HepG2 (cell line): Measurements from ENCODE around the gene TBC1D16. TPM values are rescaled to one million over a fixed set of nuclear protein-coding genes. Genes with fewer than 3 reads are reported as not detected.

Experiments used
- CBFB ChIP-seq: sonication (generic); formaldehyde crosslinking; IDR thresholded peaks from 2 replicates; pipeline ENCODE4 v1.4.0; 2020; ENCODE audit warnings: missing genetic modification reagents
- IRF2 ChIP-seq: IDR thresholded peaks from 2 replicates; pipeline ENCODE4 v1.6.1; 2018; ENCODE audit warnings: missing genetic modification reagents, missing compliant biosample characterization
- MXD4 ChIP-seq: IDR thresholded peaks from 2 replicates; pipeline ENCODE4 v1.6.1; 2016; ENCODE audit warnings: mild to moderate bottlenecking, missing biosample characterization, missing genetic modification reagents
- MXI1 ChIP-seq: IDR thresholded peaks from 3 replicates; pipeline ENCODE4 v1.6.1; 2012; ENCODE audit warnings: low read depth, low read length, inconsistent platforms, borderline replicate concordance
- NFE2L1 ChIP-seq: sonication (generic); formaldehyde crosslinking; IDR thresholded peaks from 2 replicates; pipeline ENCODE4 v1.4.0; 2020; ENCODE audit warnings: missing genetic modification reagents, mild to moderate bottlenecking, borderline replicate concordance
- NFRKB ChIP-seq: fragments of 450-650 bp; IDR thresholded peaks from 2 replicates; pipeline ENCODE4 v1.6.1; 2017
- PCBP1 ChIP-seq: fragments of 200-400 bp; formaldehyde crosslinking; IDR thresholded peaks from 2 replicates; pipeline ENCODE4 v1.6.1; 2017; ENCODE audit warnings: mild to moderate bottlenecking, low read depth, low read length, borderline replicate concordance
- RBM22 ChIP-seq: fragments of 200-400 bp; formaldehyde crosslinking; optimal IDR thresholded peaks from 2 replicates; pipeline ENCODE3; 2017; ENCODE audit warnings: mild to moderate bottlenecking, low read length, moderate library complexity
- REL ChIP-seq: sonication (generic); formaldehyde crosslinking; conservative IDR thresholded peaks from 2 replicates; pipeline ENCODE4 v1.8.0; 2022; ENCODE audit warnings: mild to moderate bottlenecking, missing genetic modification reagents, moderate library complexity
- TGIF2 ChIP-seq: IDR thresholded peaks from 2 replicates; pipeline ENCODE4 v1.6.1; 2016; ENCODE audit warnings: control low read depth, missing compliant biosample characterization
- ZFP36L2 ChIP-seq: sonication (generic); formaldehyde crosslinking; IDR thresholded peaks from 2 replicates; pipeline ENCODE4 v1.4.0; 2020; ENCODE audit warnings: missing genetic modification reagents
- ZNF121 ChIP-seq: sonication (generic); formaldehyde crosslinking; IDR thresholded peaks from 2 replicates; pipeline ENCODE4 v1.5.0; 2020; ENCODE audit warnings: mild to moderate bottlenecking, missing genetic modification reagents
- ZNF234 ChIP-seq: sonication (generic); formaldehyde crosslinking; conservative IDR thresholded peaks from 2 replicates; pipeline ENCODE4 v1.5.1; 2020; ENCODE audit warnings: mild to moderate bottlenecking, missing genetic modification reagents
- ZNF414 ChIP-seq: sonication (generic); formaldehyde crosslinking; IDR thresholded peaks from 2 replicates; pipeline ENCODE4 v1.5.0; 2020; ENCODE audit warnings: missing genetic modification reagents
- ZNF431 ChIP-seq: sonication (generic); formaldehyde crosslinking; IDR thresholded peaks from 2 replicates; pipeline ENCODE4 v1.9.0; 2022; ENCODE audit warnings: missing genetic modification reagents, low read depth, mild to moderate bottlenecking, borderline replicate concordance
- ZNF83 ChIP-seq: sonication (generic); formaldehyde crosslinking; IDR thresholded peaks from 2 replicates; pipeline ENCODE4 v1.4.0; 2020; ENCODE audit warnings: missing genetic modification reagents, mild to moderate bottlenecking, borderline replicate concordance
- polyA plus RNA-seq, 8 experiments: library from polyadenylated mRNA; depleted of rRNA in 3 of 8; stranded (reverse) in 7 of 8; unstranded in 1 of 8; fragments of >200 nt; fragmentation: Illumina TruSeq in 4 of 8; extraction: Trizol in 4 of 8; gene quantifications; 2 replicates each; pipeline versions ENCODE4 v1.2.1 to v1.2.3, GENCODE V29; 2011 to 2016; ENCODE audit warnings: low read depth in 4 of 8, missing spikeins in 1 of 8, mixed read lengths in 1 of 8; ENCODE audit not compliant: insufficient read depth in 1 of 8
- total RNA-seq, 5 experiments: library from RNA; depleted of rRNA; stranded (reverse); fragments of >200 nt; fragmentation: Illumina TruSeq; extraction: Trizol; gene quantifications; 2 replicates each; pipeline ENCODE4 v1.2.3, GENCODE V29; 2016; ENCODE audit warnings: low read depth in 1 of 5
- TF ChIP-seq, protein P1 (sequence below): IDR thresholded peaks from 2 replicates; pipeline ENCODE4 v1.4.0; 2020; ENCODE audit warnings: mild to moderate bottlenecking, missing genetic modification reagents
- TF ChIP-seq, protein P2 (sequence below): IDR thresholded peaks from 2 replicates; pipeline ENCODE4 v1.6.1; 2012; ENCODE audit warnings: inconsistent platforms
- TF ChIP-seq, protein P3 (sequence below): sonication (generic); formaldehyde crosslinking; IDR thresholded peaks from 2 replicates; pipeline ENCODE4 v1.8.0; 2022; ENCODE audit warnings: mild to moderate bottlenecking, missing genetic modification reagents, borderline replicate concordance
- TF ChIP-seq, protein P4 (sequence below): sonication (generic); formaldehyde crosslinking; IDR thresholded peaks from 2 replicates; pipeline ENCODE4 v1.8.0; 2022; ENCODE audit warnings: missing genetic modification reagents, low read depth, mild to moderate bottlenecking, borderline replicate concordance
- TF ChIP-seq, protein P5 (sequence below): sonication (generic); formaldehyde crosslinking; IDR thresholded peaks from 2 replicates; pipeline ENCODE4 v1.5.0; 2020; ENCODE audit warnings: mild to moderate bottlenecking, missing genetic modification reagents
- TF ChIP-seq, protein P6 (sequence below): sonication (generic); formaldehyde crosslinking; IDR thresholded peaks from 2 replicates; pipeline ENCODE4 v1.8.1; 2023; ENCODE audit warnings: missing genetic modification reagents, mild to moderate bottlenecking, borderline replicate concordance

TBC1D16 gene
- total and polyA plus RNA-seq, 2 of the 13 experiments (the other 11 are each of a cell fraction or from before 2014, with no cell fraction given): 14.9 to 24.9 TPM

GRCh38 chr17:80008383-80008840, 27.3 kb downstream of the TBC1D16 start (continued):
- TF ChIP-seq, protein P1, sequence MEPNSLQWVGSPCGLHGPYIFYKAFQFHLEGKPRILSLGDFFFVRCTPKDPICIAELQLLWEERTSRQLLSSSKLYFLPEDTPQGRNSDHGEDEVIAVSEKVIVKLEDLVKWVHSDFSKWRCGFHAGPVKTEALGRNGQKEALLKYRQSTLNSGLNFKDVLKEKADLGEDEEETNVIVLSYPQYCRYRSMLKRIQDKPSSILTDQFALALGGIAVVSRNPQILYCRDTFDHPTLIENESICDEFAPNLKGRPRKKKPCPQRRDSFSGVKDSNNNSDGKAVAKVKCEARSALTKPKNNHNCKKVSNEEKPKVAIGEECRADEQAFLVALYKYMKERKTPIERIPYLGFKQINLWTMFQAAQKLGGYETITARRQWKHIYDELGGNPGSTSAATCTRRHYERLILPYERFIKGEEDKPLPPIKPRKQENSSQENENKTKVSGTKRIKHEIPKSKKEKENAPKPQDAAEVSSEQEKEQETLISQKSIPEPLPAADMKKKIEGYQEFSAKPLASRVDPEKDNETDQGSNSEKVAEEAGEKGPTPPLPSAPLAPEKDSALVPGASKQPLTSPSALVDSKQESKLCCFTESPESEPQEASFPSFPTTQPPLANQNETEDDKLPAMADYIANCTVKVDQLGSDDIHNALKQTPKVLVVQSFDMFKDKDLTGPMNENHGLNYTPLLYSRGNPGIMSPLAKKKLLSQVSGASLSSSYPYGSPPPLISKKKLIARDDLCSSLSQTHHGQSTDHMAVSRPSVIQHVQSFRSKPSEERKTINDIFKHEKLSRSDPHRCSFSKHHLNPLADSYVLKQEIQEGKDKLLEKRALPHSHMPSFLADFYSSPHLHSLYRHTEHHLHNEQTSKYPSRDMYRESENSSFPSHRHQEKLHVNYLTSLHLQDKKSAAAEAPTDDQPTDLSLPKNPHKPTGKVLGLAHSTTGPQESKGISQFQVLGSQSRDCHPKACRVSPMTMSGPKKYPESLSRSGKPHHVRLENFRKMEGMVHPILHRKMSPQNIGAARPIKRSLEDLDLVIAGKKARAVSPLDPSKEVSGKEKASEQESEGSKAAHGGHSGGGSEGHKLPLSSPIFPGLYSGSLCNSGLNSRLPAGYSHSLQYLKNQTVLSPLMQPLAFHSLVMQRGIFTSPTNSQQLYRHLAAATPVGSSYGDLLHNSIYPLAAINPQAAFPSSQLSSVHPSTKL: peak; percentile 60
- TF ChIP-seq, protein P2, sequence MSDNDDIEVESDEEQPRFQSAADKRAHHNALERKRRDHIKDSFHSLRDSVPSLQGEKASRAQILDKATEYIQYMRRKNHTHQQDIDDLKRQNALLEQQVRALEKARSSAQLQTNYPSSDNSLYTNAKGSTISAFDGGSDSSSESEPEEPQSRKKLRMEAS: no peak
- TF ChIP-seq CBFB (CRISPR knock-in tag) (0 out of 2 replicates have a peak, but pooled peaks have one; percentile 50), MXI1 (peak; percentile 4; the same call in 1 of the 3 replicates), ZFP36L2 (CRISPR knock-in tag) (no peak), MXD4 (CRISPR knock-in tag) (peak; percentile 65; the same call in 1 of the 2 replicates), ZNF121 (CRISPR knock-in tag) (no peak), ZNF431 (no peak), NFRKB (no peak), ZNF234 (no peak), IRF2 (CRISPR knock-in tag) (peak; percentile 69; the same call in 1 of the 2 replicates), TGIF2 (CRISPR knock-in tag) (no peak), NFE2L1 (no peak), RBM22 (peak; percentile 57), ZNF83 (peak; percentile 35; the same call in 1 of the 2 replicates), ZNF414 (0 out of 2 replicates have a peak, but pooled peaks have one; percentile 36), REL (no peak), PCBP1 (0 out of 2 replicates have a peak, but pooled peaks have one; percentile 75)
- TF ChIP-seq, protein P3, sequence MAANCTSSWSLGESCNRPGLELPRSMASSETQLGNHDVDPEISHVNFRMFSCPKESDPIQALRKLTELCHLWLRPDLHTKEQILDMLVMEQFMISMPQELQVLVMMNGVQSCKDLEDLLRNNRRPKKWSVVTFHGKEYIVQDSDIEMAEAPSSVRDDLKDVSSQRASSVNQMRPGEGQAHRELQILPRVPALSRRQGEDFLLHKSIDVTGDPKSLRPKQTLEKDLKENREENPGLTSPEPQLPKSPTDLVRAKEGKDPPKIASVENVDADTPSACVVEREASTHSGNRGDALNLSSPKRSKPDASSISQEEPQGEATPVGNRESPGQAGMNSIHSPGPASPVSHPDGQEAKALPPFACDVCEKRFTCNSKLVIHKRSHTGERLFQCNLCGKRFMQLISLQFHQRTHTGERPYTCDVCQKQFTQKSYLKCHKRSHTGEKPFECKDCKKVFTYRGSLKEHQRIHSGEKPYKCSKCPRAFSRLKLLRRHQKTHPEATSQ: peak; percentile 73; the same call in 1 of the 2 replicates
- TF ChIP-seq, protein P4, sequence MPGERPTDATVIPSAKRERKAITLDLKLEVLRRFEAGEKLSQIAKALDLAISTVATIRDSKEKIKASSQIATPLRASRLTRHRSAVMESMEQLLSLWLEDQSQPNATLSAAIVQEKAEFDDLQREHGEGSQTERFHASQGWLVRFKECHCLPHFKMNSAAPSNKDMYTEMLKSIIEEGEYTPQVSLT (CRISPR knock-in tag): no peak
- TF ChIP-seq, protein P5, sequence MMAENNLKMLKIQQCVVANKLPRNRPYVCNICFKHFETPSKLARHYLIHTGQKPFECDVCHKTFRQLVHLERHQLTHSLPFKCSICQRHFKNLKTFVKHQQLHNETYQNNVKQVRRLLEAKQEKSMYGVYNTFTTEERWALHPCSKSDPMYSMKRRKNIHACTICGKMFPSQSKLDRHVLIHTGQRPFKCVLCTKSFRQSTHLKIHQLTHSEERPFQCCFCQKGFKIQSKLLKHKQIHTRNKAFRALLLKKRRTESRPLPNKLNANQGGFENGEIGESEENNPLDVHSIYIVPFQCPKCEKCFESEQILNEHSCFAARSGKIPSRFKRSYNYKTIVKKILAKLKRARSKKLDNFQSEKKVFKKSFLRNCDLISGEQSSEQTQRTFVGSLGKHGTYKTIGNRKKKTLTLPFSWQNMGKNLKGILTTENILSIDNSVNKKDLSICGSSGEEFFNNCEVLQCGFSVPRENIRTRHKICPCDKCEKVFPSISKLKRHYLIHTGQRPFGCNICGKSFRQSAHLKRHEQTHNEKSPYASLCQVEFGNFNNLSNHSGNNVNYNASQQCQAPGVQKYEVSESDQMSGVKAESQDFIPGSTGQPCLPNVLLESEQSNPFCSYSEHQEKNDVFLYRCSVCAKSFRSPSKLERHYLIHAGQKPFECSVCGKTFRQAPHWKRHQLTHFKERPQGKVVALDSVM (CRISPR knock-in tag): no peak
- TF ChIP-seq, protein P6, sequence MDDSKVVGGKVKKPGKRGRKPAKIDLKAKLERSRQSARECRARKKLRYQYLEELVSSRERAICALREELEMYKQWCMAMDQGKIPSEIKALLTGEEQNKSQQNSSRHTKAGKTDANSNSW (CRISPR knock-in tag): no peak
